ENCODE data around the gene TEKT1.

Gene TEKT1

DNA sequence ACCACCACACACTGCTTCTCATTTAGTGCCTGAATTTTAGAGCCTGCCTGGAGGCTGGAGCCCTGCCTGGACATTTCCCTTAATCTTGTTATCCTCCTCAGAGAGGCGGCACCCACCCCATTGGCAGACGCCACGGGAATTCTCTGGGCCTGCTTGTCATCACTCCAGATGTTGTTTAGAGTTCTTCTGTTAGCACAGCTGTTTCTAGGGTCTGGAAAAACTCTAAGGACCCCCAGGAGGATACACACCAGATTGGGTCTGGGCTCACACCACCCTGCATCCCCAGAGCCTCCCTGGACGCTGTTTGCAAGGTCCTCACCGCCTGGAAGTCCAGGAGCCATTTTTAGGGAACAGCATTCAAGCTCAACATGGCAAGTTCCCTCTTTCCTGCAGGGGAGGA, 76.2 kb downstream of the TEKT1 start:
- Histone ChIP-seq H3K36me3 (ENCODE audit: low read depth) (no peaks in the 10 kb centered on the region), H3K27me3 (ENCODE audit: insufficient read depth, poor library complexity, severe bottlenecking) (no peaks in the 10 kb centered on the region), H3K9me3 (ENCODE audit: severe bottlenecking) (no peaks in the 10 kb centered on the region), H3K4me1 (ENCODE audit: insufficient read depth, poor library complexity, severe bottlenecking) (peaks cover 24% of the 10 kb centered on the region), H3K27ac (ENCODE audit: poor library complexity, severe bottlenecking) (peak overlapping the region; percentile 6), H3K4me3 (ENCODE audit: severe bottlenecking) (no peak overlapping the region)
- TF ChIP-seq, protein P1, sequence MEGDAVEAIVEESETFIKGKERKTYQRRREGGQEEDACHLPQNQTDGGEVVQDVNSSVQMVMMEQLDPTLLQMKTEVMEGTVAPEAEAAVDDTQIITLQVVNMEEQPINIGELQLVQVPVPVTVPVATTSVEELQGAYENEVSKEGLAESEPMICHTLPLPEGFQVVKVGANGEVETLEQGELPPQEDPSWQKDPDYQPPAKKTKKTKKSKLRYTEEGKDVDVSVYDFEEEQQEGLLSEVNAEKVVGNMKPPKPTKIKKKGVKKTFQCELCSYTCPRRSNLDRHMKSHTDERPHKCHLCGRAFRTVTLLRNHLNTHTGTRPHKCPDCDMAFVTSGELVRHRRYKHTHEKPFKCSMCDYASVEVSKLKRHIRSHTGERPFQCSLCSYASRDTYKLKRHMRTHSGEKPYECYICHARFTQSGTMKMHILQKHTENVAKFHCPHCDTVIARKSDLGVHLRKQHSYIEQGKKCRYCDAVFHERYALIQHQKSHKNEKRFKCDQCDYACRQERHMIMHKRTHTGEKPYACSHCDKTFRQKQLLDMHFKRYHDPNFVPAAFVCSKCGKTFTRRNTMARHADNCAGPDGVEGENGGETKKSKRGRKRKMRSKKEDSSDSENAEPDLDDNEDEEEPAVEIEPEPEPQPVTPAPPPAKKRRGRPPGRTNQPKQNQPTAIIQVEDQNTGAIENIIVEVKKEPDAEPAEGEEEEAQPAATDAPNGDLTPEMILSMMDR (IDR thresholded peaks at IDR 0.05; ENCODE audit: poor library complexity, severe bottlenecking) = no peak
- DNase-seq (ENCODE audit: low spot score) = no peak
- ATAC-seq (ENCODE audit: low read depth) = no peak

DNA sequence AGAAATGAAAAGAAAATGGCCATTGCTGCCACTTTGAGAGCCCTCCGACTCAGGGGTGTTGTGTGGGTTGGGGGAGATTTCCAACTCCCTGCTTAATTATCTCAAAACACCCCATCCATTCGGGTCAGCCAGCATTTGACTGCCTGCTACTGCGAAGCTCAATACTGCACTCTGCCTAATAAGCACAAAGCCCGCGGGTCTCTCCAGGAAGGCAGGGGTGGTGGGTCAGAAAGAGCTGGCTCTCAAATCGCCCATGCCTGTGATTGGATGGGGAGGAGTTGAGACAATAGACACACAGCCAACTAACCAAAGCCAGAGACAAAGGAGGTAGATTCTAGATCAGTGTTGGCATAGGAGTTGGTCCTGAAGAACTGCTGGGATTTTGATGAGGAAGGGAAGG, 78.0 kb downstream of the TEKT1 start:
- H3K4me1 ChIP-seq (ENCODE audit: insufficient read depth, poor library complexity, severe bottlenecking) = peaks cover 24% of the 10 kb centered on the region
- H3K4me3 ChIP-seq (ENCODE audit: severe bottlenecking) = no peak overlapping the region
- TF ChIP-seq, protein P1 (IDR thresholded peaks at IDR 0.05; ENCODE audit: poor library complexity, severe bottlenecking) = no peak
- peak overlapping the region; percentile 97 for H3K27ac ChIP-seq (ENCODE audit: poor library complexity, severe bottlenecking)
- no peaks in the 10 kb centered on the region for H3K27me3 ChIP-seq (ENCODE audit: insufficient read depth, poor library complexity, severe bottlenecking)
- no peak for ATAC-seq (ENCODE audit: low read depth)
- no peaks in the 10 kb centered on the region for H3K9me3 ChIP-seq (ENCODE audit: severe bottlenecking)
- DNase-seq (ENCODE audit: low spot score) = no peak
- H3K36me3 ChIP-seq (ENCODE audit: low read depth) = no peaks in the 10 kb centered on the region

DNA sequence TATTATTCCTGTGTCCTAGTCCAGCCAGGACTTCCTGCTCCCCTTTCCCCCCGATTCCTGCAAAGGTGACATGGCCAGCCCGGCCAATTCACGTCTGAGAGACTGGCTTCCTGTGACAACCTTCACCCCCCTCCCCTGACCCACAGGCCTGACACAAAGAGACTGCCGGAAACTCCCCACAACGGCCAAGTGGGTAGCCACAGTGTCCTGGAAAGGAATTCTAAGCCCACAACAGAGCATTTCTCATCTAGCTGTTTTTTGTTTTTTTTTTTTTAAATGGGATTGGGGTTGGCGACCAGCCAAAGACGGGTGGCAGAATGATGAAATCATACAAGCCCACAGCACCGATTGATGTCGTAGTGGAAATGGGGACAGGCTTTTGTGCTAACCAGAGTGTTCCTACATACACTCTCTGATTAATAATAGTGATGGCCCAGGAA, 78.5 kb downstream of the TEKT1 start:
- Histone ChIP-seq H3K9me3 (ENCODE audit: severe bottlenecking) (no peaks in the 10 kb centered on the region), H3K36me3 (ENCODE audit: low read depth) (no peaks in the 10 kb centered on the region), H3K4me1 (ENCODE audit: insufficient read depth, poor library complexity, severe bottlenecking) (peaks cover 24% of the 10 kb centered on the region), H3K27ac (ENCODE audit: poor library complexity, severe bottlenecking) (peak overlapping the region; percentile 97), H3K4me3 (ENCODE audit: severe bottlenecking) (no peak overlapping the region), H3K27me3 (ENCODE audit: insufficient read depth, poor library complexity, severe bottlenecking) (no peaks in the 10 kb centered on the region)
- ATAC-seq (ENCODE audit: low read depth) = peak; percentile 15; the same call in 1 of the 3 replicates
- no peak for DNase-seq (ENCODE audit: low spot score)
- TF ChIP-seq, protein P1 (IDR thresholded peaks at IDR 0.05; ENCODE audit: poor library complexity, severe bottlenecking) = no peak

DNA sequence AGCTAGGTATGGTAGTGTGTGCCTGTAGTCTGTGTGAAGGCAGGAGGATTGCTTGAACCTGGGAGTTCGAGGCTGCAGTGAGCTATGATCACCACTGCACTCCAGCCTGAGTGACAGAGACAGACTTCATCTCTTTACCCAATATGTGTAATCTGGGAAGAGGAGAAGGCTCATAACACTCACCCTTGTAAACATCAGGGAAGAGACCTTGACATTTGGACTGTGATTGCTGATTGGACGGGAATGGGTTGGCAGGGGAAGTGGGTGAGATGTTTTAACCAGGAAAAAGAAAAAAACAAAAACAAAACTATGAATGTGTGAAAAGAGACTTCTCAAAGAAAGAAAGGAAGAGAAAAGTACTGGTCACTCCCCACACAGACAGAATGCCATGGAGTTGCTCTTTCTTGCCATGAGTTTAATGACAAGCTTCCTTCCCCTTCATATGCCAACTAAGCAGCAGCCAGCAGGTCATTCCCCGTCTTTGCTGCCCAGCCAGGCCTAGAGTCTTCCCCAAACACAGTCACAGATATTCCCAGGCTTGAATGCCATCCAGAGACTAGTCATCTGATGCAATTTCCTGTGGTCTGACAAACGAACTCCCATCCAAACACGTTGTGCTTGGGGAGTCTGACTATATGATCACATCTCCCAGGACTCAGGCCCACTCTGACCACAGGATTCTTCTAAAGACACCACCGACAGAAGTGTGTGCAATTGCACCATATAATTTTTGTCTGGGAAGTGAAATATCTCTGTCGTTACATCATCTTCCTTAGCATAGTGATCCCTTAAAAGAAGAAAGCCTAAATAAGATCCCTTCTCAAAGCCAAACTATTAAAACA, 79.2 kb downstream of the TEKT1 start:
- Histone ChIP-seq H3K27ac (ENCODE audit: poor library complexity, severe bottlenecking) (peak overlapping the region; percentile 97), H3K27me3 (ENCODE audit: insufficient read depth, poor library complexity, severe bottlenecking) (no peaks in the 10 kb centered on the region), H3K36me3 (ENCODE audit: low read depth) (no peaks in the 10 kb centered on the region), H3K4me3 (ENCODE audit: severe bottlenecking) (no peak overlapping the region), H3K9me3 (ENCODE audit: severe bottlenecking) (no peaks in the 10 kb centered on the region), H3K4me1 (ENCODE audit: insufficient read depth, poor library complexity, severe bottlenecking) (peaks cover 24% of the 10 kb centered on the region)
- ATAC-seq (ENCODE audit: low read depth) = peak; percentile 92
- DNase-seq (ENCODE audit: low spot score) = peak; percentile 61
- TF ChIP-seq, protein P1 (IDR thresholded peaks at IDR 0.05; ENCODE audit: poor library complexity, severe bottlenecking) = no peak

DNA sequence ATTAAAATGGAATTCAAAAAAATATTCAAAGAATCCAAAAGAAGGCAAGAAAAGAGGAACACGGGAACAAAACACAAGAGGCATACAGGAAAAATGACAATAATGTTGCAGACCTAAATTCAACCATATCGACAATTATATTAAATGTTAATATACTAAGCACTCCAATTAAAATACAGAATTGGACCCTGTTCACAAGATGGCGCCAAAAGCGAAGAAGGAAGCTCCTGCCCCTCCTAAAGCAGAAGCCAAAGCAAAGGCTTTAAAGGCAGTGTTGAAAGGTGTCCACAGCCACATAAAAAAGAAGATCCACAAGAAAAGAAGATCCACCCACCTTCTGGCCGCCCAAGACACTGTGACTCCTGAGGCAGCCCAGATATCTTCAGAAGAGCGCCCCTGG, 82.0 kb downstream of the TEKT1 start:
- no peaks in the 10 kb centered on the region for H3K9me3 ChIP-seq (ENCODE audit: severe bottlenecking)
- no peaks in the 10 kb centered on the region for H3K36me3 ChIP-seq (ENCODE audit: low read depth)
- TF ChIP-seq, protein P1 (IDR thresholded peaks at IDR 0.05; ENCODE audit: poor library complexity, severe bottlenecking) = peak; percentile 26
- DNase-seq (ENCODE audit: low spot score) (no peak), ATAC-seq (ENCODE audit: low read depth) (no peak)
- H3K27me3 ChIP-seq (ENCODE audit: insufficient read depth, poor library complexity, severe bottlenecking) = no peaks in the 10 kb centered on the region
- H3K27ac ChIP-seq (ENCODE audit: poor library complexity, severe bottlenecking) = no peak overlapping the region
- H3K4me3 ChIP-seq (ENCODE audit: severe bottlenecking) = no peak overlapping the region
- H3K4me1 ChIP-seq (ENCODE audit: insufficient read depth, poor library complexity, severe bottlenecking) = peaks cover 20% of the 10 kb centered on the region
